Measurements from ENCODE around the gene PKMYT1.
"Not testable (repeated sequence)": the region's sequence is repeated elsewhere in the genome, so short reads cannot be mapped to it uniquely, and the experiment has no call there.

Gene PKMYT1

DNA sequence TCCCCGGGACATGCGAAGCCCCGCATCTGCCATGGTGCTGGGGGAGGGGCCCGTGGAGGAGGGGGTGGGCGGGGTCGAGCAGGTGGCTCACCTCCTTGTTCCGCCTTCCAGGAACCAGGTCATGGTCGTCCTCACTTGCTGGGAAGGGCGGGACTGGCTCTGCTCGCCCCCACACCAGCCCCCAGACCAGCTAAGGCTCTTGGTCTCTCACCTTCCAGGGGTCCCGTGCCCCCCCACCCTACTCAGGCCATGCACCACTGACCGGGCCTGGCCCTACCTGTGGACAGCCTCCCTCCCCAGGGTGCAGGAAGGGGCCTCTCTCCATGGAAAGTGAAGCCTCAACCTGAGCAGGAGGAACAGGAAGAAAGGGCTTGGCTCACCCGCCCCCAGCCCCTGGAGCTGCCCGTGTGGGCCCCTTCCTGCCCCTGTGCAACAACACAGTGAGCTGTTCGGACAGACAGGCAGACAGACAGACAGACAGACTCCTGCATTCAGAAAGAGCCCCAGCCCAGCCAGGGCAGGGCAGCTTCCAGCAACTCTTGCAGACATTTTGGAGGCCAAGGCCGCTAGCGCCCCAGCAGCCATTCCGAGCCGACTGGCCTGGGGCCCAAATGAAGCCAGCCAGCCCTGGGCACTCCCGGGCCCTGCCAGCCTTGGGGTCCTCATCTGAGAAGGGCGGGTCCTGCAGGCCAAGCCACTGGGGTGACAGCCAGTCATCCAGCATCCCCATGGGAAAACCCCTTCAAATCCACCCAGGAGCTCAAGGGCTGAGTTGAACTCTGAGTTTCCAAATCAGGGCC lies 24.3 kb downstream of the PKMYT1 start:
- DNase-seq: no peak

DNA sequence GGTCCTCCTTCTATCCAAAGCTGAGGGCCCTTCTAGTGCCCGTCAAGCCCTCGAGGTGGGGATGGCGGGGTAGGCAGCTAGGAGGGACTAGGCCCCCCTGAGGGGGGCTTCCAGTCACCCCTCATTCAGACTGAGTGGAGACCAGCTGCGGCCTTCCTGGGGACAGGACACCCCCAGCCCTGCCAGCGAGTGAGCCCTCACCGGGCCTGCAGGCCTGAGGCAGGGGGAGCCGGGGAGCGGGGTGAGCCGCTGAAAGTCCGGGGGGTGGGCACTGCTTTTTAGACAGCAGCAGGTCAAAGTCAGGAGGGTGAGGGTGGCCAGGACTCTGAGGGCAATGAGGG lies 24.8 kb downstream of the PKMYT1 start:
- no peak for DNase-seq

DNA sequence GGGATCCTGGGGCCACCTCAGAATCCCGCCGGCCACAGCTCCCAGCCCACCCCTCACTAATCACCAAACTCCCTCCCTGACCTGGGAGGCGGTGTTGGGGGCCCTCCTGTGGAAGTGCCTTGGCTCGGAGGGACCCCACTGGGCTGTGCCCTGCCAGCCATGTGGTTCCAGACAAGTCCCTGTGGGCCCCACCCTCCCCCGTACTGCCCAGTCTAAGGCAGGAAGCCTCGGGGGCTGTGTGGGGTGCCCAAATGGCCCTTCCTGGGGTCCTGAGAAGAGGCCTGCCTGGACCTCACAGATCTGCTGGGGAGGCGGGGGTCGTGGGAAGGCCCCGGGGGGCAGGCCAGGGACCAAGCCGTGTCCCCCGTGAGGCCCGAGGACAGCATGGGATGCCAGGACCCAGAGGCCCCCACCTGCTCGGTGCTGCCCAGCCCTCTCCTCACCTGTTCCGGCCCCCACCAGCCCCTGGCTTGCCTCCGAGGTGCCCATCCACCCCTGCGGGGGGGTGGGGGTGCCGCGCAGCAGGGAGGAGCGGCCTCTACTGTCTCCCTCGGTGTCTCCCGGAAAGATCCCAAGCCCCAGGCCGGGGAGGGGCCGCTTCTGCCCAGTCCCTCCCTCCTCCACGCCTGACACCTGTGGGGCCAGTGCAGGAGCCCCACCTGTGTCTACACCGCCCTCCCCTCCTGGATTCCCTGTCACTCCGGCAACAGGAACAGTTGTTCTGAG lies 25.4 kb downstream of the PKMYT1 start:
- DNase-seq: no peak

DNA sequence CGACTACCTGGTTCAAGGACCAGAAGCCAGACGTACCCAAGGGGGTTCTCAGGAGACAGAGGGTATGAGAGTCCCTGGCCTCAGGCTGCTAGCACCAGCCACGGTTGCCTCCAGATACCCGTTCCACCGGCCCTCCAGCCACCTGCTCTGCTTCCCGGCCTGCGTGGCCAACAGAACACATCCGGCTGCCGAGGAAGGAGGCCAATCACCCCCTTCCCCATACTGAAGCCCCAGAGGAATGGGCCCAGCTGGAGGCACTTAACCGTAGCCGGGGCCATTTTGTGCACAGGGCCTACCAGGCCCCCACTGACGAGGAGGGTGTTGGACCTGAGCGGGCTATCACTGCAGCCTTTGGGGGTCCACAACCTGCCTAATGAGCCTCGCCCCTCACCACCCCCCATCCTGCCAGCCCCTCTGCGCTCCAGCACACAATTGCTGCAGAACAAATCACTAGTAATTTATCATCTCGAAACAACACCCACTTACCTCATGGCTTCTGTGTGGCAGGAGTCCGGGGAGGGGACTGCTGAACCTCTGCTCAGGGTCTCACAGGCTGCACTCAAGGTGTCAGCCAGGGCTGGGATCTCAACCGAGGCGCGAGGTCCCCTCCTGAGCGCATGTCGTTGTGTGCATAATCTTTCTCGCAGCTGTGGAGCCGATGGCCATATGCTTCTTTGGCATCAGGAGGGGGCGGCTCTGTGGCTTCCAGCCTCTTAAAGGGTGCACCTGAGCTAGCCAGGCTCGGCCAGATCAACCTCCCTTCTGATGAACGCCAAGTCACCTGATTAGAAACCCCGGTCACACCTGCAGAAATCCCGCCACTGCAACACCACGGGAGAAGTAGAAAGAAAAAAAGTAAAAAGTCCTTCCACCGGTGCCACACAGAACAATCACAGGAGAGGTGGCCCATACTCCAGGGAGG lies 26.3 kb downstream of the PKMYT1 start:
- no peak for DNase-seq

DNA sequence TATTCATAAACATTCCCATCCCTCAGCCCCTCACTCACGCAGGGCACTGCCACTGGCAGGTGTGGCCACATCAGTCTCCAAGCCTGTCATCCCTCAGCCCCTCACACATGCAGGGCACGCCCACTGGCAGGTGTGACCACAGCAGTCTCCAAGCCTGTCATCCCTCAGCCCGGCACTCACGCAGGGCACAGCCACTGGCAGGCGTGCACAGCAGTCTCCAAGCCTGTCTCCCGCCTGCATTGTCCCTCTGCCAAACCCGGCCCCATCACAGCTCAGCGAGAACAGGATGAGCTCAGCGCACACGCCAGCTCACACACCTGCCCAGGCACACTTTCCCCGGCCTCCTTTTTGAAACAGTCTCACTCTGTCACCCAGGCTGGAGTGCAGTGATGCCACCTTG lies 27.6 kb downstream of the PKMYT1 start:
- DNase-seq: no peak

DNA sequence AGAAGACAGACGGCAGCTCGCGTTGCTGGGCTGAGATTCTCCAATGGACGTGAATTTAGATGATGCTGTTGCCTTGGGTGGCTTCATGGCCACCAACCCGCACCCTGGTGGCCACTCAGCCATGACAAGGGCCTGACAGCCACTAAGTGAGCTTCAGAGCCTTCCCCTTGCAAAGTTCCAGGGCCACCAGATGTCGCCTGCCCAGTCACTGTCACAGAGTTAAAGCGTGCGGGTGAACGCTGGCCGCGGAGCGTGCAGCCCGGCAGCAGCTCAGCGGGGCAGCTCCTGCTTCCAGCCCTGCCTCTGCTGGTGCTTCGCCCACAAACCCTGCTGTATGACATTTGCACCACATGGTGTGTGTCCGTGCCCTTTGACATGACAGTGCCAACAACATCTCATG lies 29.5 kb downstream of the PKMYT1 start:
- DNase-seq: no peak

DNA sequence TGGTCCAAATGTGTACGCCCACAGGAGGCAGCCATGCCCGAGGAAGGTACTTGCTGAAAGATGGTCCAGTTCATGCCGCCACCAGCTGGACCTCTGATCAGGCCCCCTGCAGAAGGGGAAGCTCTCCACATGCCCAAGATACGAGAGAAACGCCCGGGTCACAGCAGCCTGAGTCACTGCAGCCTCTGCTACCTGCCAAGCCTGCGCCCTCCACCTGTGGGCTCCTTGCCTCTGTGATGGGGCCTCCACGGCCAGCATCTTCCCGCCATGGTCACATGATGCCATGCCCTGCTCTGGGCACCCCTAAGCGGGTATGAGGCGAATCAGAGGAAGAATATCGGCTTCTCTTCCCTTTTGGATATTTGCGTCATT lies 29.9 kb downstream of the PKMYT1 start:
- no peak for DNase-seq

DNA sequence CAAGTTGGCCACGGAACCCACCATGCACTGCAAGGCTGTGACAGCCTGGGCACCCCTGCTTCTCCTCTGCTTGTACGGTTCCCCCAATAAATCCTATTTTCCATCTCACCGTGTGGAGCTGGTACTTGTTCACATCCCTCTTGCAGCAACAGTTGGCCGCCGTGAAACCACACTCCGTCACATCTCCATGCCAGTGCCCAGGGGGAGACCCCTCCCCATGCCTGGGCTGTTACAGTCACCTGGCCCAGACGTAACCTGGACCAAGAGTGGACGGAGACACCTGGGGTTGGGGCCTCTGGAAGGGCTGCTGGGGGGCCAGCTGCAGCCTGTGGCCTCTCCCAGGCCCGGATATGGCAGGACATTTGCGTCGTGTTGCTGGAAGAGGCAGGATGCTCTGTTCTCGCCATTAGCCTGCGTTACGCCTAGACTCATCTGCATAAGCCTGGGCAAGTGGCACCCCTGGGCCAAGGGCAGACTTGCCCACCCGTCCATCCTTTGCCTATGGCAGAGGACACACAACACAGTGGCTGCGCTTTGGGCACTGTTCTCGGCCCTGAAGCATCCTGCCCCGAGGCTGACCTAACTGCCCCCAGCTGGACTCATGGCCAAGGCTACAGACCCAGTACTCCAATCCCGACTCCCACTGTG lies 30.4 kb downstream of the PKMYT1 start:
- DNase-seq: no peak

DNA sequence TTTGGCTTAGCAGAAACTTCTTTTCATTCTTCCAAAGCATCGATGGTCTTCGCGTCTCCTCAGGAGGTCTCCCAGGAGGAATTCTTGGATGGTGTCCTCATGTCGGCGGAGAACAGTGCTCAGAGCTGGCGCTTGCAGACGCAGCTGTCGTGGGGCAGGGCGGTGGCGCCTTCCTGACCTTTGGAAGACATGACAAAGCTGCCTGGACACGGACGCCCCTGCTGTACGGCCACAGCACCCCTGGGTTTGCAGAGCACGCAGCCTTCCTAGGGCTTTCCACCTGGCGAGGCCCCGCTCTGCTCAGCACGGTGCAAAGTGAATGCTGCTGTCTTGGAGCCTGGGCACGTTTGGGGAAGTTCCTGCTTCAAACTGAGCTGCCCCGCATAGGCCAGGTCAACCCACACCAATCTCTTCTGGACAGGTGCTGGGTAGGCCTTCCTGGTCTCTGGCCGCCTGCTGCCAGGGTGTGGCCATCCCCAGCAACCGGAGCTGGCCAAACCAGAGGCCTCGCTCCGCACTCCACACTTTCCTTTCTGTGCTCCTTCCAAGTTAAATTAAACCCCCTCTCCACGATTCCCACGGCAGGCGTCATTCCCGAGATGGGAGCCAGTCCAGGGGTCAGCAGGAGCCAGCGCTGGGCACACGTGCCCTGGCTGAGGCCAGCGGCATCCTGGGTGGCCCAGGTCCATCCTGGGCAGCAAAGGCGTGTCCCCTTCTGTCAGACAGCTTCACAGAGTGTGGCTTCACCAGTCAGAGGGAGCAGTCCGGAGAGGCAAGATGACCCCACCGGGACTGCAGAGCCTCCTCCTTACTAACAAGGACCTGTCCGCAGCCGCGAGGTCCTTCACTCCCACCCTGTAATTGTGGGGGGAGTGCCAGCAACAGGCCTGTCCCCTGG lies 31.2 kb downstream of the PKMYT1 start:
- no peak for DNase-seq

DNA sequence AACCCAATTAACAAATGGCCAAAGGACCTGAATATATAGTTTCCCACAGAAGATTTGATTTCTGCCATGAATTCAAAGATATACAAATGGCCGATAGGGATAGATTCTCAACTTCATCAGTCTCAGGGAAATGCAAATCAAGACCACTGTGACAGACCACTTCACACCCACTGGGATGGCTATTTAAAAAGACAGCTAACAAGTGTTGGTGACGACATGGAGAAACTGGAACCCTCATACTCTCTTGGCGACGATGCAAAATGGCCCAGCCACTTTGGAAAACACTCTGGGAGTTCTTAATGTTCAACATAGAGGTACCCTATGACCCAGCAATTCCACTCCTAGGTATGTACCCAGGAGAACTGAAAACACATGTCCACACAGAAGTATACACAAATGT lies 33.6 kb downstream of the PKMYT1 start:
- DNase-seq: no peak

DNA sequence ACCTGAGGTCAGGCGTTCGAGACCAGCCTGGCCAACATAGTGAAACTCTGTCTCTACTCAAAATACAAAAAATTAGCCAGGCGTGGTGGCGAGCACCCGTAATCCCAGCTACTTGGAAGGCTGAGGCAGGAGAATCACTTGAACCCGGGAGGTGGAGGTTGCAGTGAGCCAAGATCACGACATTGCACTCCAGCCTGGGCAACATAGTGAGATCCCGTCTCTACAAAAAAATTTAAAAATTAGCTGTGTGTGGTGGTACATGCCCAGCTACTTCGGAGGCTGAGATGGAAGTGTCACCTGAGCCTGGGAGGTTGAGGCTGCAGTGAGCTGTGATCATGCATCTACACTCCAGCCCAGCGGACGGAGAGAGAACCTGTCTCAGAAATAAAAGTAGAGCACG lies 36.5 kb downstream of the PKMYT1 start:
- DNase-seq: not testable (repeated sequence)

DNA sequence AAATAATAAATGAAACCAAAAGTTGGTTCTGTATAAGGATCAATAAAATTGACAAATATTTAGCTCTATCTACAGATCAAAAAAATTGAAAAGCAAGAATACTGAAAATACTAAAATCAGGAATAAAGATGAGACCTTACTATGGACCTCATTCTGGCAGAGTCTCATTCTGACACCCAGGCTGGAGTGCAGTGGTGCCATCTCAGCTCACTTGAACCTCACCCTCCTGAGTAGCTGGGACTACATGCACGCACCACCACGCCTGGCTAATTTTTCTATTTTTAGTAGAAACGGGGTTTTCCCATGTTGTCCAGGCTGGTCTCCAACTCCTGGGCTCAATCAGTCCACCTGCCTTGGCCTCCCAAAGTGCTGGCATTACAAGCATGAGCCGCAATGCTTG lies 38.2 kb downstream of the PKMYT1 start:
- DNase-seq: no peak

DNA sequence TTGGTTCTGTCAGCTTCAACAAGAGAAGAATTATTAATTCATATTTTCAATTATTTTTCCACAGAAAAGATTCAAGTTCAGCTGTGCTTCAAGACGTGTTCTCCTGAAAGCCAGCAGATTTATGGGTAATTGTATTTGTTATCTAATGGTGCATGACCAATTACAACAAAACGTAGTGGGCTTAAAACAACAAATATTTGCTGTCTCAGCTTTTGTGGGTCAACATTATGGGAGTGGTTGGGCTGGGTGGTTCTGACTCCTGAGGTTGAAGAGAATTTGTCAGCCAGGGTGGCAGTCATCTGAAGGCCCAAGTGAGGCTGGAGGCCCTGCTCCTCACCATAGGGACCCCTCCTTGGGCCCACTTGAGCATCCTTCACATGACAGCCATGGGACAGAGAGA lies 40.3 kb downstream of the PKMYT1 start:
- DNase-seq: no peak

DNA sequence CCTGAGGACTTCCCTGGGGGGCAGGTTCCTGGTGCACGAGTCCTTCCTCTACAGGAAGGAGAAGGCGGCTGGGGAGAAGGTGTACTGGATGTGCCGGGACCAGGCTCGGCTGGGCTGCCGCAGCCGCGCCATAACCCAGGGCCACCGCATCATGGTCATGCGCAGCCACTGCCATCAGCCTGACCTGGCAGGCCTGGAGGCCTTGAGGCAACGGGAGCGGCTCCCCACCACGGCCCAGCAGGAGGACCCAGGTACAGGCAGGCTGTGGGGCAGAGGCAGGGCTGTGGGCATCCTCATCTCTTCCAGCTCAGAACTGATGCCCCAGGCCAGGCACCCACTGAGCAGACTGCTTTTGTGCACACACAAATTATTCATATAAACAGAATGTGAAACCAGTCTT lies 42.0 kb downstream of the PKMYT1 start:
- no peak for DNase-seq

DNA sequence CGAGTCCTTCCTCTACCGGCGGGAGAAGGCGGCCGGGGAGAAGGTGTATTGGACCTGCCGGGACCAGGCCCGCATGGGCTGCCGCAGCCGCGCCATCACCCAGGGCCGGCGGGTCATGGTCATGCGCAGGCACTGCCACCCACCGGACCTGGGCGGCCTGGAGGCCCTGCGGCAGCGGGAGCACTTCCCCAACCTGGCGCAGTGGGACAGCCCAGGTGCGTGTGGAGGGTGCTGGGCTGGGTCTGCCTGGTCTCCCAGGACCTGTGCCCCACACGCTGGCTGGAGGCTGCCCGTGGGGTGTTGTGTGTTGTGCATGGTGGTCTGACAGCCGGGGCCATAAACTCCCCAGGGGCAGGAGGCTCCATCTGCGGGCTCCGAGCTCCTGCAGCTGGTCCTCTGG lies 43.1 kb downstream of the PKMYT1 start:
- no peak for DNase-seq

DNA sequence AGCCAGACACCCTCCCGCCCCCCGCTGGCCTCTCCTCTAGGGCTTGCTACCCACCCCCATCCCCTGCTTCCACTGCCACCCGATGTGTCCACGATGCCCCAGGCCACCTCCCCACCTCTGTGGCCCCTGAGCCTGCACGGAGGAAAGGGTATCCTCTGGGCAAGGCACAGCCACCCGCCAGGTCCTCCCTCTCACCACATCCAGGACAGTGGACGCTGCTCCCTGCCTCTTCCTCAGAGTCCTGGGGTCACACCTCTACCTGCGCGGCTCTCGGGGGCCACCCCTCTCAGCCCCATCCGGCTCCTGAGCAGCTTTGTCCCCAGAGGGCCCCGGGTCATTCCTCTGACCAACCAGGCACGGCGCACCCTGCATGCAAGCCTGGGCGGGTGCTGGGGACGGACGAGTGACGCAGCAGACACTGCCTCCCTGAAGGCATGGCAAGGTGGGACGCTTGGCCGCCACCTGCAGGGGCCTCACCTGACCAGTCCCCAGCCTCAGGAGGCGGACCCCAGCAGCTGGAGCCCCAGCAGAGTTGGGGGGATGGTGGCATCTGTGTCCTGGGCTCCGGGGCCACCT lies 43.7 kb downstream of the PKMYT1 start:
- DNase-seq: no peak

DNA sequence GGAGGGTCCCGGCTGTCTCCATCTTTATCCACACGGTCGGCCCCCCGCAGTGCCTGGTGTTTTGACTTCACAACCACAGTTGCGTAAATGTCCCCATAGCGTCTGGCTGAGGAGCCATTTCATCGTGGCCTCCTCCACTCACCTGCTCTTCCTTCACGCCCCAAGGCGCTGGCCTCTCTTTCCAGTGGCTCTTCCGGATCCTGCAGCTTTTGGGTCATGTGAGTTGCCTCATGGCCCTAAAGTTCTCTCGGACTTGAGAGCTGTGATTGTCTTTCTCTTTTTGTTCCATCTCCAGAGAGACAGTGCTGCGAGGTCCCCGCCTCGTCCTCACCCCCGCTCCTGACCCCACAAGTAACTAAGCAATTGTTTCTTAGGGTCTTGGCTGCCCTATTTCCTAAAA lies 45.8 kb downstream of the PKMYT1 start:
- no peak for DNase-seq

DNA sequence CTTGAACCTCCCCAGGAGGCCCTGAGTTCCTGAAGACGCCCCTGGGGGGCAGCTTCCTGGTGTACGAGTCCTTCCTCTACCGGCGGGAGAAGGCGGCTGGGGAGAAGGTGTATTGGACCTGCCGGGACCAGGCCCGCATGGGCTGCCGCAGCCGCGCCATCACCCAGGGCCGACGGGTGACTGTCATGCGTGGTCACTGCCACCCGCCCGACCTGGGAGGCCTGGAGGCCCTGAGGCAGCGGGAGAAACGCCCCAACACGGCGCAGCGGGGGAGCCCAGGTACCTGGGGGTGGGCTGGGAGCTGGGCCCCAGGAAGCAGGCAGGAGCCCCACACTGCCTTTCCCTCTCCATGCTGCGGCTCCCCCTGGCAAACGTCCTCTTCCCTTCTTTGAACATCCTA lies 46.5 kb downstream of the PKMYT1 start:
- DNase-seq: no peak

DNA sequence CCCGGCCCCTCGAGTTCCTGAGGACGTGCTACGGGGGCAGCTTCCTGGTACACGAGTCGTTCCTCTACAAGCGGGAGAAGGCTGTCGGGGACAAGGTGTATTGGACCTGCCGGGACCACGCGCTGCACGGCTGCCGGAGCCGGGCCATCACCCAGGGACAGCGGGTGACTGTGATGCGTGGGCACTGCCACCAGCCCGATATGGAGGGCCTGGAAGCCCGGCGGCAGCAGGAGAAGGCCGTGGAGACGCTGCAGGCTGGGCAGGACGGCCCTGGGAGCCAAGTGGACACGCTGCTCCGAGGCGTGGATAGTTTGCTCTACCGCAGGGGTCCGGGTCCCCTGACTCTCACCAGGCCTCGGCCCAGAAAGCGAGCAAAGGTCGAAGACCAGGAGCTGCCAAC lies 47.1 kb downstream of the PKMYT1 start:
- no peak for DNase-seq

DNA sequence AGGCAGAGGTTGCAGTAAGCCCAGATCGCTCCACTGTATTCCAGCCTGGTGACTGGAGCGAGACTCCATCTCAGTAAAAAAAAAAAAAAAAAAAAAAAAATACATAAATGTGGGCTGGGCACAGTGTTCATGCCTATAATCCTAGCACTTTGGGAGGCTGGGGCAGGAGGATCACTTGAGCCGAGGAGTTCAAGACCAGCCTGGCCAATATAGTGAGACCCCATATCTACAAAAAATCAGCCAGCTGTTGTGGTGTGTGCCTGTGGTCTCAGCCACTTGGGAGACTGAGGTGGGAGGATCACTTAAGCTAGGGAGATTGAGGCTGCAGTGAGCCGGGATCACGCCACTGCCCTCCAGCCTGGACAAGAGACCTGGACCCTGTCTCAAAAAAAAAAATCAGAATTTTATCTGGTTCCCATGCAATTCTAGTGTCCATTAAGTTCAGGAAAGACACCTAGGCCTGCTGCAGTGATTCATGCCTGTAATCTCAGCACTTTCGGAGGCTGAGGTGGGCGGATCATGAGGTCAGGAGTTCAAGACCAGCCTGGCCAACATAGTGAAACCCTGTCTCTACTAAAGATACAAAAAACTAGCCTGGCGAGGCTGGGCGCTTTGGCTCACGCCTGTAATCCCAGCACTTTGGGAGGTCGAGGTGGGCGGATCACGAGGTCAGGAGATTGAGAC lies 48.9 kb downstream of the PKMYT1 start:
- DNase-seq: not testable (repeated sequence)

DNA sequence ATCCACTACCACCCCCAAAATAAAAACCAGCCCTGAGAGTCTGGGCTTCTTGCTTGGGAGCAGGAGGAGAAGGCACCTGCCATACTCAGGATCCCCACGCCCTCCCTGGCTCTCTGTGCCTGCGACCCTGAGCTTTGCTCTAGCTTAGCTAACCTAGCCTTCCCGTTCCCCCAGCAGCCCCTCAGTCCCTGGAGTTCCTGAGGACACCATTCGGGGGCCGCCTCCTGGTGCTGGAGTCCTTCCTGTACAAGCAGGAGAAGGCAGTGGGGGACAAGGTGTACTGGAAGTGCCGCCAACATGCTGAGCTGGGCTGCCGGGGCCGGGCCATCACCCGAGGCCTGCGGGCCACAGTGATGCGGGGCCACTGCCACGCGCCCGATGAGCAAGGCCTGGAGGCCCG lies 50.0 kb downstream of the PKMYT1 start:
- DNase-seq: no peak

Measured in activated CD4-positive, alpha-beta T cell treated with anti-CD3 and anti-CD28 coated beads for 1 hour (primary cell).